Hippocampal formation (tissue), 2 donors: ENCODE results near the gene GAMT.

Experiments
- DNase-seq, 2 donors: peaks; one replicate each; lab custom pipeline; 2025; lab: John Stamatoyannopoulos, UW

The GAMT gene

DNA sequence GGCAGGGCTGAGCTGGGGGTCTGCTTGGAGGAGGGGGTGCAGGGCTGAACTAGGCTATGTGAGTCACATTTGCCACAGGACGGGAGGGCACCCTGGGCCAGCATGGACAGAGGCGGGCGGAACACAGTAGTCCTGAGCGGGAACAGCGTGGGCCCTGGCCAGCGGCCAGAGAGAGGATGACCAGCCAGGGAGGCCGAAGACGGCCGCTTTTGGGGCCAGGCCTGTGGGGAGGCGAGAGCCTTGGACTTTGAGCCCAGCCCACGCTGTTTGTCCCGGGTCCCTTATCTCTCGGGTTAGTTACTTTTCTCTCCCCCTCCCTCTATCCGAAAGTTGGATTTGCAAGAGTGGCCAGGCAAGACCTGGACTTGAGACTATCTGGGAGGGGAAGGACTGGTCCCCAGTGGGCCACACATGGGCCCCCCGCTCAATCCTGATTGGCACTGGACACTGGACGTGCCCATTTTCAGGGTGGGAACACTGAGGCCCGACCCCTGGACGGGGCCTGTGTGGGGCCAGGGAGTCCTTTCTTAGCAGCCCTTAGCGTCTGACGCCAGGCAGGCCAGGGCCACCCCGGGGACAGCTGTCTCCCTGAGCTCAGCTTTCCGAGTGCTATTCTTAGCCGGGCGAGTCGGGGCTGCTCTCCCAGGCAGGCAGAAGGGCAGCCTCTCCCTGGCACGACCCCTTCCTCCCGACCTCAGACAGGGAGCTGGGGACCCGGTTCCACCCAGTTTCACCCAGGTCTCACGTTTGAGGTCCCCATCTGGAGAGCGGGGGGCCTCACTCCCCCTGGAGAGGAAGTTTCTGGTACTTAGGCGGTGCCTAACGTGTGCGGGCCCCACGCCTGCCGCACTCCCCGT, 833 bp downstream of the GAMT start:
- DNase-seq: peak in 1 of 2 donors; percentile 29

DNA sequence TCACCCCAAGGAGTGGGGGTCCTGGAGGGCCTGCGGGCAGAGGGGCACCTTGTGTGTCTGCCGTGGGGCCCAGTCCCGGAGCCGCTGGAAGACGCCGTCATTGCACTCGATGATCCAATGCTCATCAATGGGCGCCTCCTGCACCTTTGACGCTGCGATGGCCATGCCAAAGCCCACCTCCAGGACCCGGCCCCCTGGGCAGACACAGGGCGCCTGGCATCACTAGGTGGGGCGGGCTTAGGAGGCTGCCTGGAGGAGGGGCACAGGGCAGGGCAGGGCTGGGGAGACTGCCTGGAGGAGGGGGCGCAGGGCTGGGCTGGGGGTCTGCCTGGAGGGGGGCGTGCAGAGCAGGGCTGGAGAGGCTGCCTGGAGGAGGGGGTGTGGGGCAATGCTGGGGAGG, 1.6 kb downstream of the GAMT start:
- no peak for DNase-seq

DNA sequence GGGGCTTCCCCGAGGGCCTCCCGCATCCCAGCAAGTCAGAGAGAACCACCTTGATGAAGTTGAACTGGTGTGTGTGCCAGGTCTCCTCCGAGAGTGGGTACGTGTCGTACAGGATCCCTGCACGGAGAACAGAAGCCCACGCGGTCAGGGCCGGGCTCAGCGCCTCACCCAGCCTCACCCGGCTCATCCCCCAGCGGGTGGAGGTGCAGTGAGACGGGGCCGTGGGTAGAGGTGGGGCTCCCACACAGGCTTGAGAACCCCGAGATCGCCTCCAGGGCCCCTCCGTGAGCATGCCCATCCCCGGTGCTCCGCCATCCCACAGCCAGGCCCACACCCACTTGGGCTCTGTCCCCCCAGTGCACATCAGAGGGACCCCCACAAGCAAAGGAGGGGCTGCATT, 2.3 kb downstream of the GAMT start:
- DNase-seq: no peak

DNA sequence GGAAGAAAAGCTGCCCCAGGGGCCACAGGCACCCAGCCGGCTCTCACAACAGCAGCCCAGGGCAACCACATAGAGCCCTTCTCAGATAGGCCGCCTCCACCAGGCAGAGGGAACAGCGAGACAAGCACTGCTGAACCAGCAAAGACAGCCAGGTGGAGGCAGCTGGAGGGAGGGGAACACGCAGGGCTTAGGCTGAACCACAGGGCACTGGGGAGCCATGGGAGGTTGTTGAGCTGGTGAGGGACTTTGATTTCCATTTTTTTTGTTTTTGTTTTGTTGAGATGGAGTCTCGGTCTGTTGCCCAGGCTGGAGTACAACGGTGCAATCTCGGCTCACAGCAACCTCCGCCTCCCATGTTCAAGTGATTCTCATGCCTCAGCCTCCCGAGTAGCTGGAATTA, 3.5 kb downstream of the GAMT start:
- DNase-seq: no peak

DNA sequence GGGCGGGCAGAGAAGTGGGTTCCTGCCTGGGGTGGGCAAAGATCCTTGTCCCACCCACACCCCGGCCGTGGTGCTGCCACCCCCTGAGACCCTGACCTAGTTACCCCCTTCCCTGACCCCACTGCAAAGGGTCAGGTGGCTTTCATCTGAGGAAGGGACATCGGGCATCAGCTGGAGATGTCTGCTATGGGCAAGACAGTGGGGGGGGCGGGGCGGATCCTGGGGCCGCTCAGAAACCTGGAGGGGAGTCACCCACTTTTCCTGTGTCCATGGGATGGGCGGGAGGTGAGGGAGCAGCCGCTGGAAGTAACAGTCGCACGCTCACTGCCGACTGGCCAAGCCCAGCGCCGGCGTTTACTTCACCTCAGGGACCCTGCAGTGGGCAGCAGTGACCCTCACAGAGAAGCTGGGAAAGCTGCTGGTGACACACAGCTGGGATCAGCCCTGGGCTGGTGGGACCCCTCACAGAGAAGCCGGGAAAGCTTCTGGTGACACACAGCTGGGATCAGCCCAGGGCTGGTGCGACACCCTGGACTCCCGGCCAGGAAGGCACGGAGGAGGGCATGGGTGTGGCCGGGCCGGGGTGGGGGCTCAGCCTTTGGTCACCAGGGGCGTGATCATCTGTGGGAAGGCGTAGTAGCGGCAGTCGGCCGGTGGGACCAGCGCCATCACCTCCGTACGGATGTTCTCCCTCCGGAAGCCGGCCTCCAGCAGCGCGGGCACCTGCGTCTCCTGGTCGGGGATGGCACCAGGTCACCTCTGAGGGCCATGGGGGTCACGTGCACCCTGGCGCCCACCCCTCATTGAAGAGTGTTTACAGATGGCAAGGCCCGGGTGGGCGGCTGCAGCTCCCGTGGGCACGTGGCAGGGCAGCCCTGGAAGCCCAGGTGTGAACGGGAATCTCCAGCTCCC, 4.3 kb downstream of the GAMT start:
- no peak for DNase-seq

DNA sequence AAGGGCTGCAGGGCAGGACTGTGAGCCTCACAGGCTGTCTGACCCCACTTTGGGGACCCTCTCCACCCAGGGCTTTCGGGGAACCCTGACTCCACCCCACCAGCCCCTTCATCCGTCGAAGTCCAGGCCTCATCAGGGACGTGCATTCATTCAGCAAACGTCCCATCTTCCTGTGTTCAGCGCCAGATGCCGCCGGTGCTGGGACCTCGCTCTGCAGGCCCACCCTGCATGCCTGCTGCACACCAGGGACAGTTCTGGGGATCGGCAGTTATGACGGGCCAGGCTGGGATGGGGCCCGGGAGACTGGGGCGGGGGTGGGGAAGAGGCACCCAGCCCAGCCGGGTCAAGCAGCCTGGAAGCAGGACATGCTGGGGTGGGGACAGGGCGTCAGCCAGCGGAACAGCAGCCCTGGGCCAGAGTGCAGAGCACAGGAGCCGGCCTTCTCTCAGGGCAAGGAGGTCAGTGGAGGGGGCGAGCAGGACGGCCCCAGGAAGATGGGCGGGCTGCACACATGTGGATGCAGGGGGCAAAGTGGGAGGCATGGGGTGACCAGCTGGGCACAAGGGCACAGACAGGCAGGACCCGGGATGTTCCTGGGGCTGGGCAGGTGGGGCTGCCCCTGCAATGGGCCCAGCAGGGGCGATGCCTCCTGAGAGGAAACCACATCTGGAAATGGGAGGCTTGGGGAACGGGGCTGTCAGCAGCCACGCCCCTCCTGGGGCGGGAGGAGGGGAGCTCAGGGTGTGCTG, 5.1 kb downstream of the GAMT start:
- no peak for DNase-seq

DNA sequence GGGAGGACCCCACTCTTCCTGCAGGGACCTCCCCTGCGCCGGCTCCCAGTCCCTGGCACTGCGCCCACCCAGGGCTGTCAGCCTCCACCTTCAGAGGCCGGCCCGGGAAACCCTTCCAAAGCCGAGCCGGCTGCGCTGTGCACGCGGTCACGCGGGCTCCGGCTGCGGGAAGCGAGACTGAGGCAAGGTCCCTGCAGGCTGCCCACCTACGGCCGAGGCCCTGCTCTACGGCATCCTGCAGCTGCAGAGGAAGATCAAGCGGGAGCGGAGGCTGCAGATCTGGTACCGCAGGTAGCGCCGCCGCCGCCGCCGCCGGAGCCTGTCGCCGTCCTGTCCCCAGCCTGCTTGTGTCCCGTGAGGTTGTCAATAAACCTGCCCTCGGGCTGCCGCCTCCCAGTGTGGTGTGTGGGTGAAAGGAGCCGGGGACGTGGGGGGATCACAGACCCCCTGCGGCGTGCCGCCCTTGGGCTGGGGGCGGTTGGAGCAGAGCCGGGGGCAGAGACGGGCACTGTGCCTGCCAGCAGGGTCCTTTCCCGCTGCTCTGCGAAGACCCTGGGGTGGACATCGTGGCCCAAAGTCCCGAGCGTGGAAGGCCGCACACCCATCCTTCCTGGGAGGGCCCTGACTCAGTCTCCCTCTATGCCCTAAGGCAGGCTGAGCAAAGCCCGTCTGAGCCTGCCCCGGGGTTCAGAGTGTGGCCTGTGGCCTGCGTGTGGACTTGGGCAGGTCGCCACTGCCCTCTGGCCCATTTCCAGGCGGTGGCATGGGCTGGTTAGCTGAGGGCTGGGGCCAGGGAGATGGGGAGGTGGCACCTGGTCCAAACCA, 5.9 kb downstream of the GAMT start:
- DNase-seq: no peak

DNA sequence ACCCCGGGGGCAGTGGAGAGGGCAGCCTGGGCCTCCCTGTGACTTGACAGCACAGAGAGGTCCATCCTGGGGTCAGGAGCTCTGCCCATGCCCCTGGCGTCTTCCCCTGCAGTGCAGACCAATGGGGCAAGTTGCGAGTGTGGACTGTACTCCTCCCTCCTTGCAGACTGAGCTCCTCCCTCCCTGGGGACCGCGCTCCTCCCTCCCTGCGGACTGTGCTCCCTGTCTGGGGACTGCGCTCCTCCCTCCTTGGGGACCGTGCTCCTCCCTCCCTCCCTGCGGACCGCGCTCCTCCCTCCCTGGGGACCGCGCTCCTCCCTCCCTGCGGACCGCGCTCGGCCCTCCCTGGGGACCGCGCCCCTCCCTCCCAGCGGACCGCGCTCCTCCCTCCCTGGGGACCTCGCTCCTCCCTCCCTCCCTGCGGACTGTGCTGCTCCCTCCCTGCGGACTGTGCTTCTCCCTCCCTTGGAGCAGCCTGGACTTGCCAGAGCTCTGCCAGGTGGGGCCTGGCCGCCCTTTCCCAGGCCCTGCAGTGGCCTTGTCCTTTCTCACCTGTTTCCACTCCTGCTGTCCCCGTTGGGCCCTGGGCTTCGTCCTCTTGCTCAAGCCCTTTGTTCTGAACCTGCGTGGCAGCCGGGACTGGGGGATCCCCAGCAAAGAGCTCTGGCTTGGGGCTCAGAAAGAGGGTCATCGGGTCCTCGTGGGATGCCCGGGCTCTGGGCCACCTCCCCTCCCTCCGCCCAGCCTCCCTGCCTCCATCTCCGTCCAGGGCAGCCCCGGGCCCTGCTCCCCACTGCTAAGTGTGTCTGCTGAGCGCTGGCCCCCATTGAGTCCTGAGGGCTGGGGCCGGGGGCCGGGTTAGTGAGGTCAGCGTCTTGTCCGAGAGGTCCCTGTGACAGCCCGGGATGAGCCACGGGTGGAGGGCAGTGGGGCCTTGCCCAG, 6.8 kb downstream of the GAMT start:
- DNase-seq: peak in 1 of 2 donors; percentile 56

DNA sequence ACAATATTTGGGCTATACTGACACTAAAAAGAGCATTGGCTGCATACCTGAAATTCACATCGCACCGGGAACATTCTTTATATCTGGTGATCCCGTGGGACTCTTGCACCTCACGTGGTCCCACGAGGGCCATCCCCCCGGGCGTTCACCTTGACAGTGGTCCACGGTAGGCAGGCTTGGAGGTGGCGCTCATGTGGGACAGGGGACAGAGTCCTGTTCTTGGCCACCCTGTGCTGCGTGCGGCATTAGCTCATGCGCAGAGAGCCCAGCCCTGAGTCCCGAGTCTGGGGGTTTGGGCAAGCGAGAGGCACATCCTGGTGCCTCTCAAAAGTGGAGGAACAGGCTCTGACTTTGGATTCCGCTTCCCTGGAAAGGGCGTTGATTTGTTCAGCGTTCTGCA, 7.5 kb downstream of the GAMT start:
- DNase-seq: no peak

DNA sequence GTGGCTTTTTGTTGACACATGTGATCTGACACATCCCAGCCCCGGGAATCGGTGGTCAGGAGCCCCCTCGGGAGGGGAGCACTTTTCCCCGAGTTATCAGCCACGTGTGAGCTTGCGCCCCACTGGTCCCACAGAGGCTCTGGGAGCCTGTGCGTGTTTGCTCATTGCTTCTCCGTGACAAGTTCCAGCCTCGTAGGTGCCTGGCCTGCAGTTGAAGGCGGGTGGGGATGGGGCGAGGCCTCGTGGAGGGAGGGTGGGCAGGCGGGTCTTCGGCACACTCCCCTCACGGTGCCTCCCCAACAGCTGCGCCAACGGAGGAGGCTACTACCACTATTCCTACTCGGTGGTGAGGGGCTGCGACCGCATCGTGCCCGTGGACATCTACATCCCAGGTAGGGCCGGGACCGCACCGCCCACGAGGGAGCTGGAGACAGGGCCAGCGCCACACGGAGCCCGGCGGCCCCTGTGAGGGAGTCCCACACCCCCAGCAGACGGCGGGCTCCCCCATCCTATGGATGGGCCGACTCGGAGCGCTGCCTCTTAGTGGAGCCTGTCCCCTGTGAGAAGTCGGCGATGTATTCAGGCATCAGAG, 8.3 kb downstream of the GAMT start:
- DNase-seq: no peak

DNA sequence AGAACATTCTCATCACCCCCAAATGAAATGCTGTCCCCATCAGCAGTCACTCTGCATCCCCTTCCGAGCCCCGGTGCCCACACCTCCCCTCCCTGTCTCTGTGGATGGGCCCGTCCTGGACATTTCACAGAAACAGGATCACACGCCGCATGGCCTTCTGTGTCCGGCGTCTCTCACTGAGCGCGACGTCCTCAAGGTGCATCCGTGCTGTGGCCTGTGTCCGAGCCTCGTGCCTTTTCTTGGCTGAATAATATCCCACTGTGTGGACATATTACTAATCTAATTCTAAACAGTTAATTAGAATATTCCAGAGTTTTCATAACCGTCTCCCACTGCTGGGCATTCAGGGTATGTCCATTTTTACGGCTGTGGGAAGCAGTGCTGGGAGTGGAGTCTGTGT, 8.9 kb downstream of the GAMT start:
- no peak for DNase-seq

DNA sequence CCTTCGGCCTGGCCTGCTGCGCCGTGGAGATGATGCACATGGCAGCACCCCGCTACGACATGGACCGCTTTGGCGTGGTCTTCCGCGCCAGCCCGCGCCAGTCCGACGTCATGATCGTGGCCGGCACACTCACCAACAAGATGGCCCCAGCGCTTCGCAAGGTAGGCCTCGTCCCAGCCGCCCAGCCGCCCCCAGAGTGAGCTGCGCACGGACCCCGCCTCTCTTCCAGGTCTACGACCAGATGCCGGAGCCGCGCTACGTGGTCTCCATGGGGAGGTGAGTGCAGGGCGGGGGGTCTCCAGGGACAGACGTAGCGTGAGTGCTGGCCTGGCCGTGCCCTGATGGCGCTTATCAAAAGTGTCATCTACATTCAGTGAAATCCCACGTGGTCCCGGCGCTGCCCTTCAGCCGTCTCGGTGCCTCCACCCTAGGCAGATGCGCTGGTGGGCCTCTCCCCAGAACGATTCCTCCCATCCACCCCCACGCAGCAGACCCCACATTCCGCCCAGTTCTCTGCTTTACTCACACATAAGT, 10.4 kb downstream of the GAMT start:
- DNase-seq: no peak

DNA sequence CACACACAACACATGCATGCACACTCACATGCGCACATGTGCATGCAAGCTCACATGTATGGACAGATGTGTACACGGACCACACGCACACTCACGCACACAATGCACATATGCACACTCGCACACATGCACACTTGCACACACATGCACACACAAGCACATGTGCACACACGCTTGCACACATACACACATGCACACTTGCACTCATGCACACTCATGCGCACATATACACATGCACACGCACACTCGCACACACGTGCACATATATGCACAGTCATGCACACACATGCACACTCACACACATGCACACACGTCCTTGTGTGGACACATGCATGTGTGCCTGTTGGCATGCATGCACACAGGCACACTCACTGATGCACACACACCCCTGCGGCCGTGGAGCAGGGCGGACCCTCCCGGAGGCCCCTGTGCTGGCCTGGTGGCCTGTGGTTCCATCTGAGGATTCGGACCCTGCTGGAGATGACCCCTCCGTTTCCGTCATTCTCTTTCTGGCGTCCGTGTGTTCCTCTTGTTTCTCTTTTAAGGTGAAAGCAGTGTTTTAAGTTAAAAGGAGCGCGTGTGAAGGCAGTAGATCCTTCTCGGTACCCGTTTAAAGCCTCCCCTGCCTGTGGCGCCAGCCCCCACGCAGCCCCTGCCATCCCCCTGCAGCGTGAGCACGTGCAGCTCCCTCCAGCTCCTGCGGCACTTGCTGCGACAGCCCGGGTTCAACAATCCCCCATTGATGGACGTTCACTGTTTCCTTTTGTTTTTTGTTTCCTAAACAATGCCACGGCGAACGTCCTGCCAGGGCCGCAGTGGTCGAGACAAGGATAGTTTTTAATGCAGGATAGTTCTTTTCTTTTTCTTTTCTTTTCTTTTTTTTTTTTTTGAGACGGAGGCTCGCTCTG, 12.1 kb downstream of the GAMT start:
- peak; percentile 79 to 83 for DNase-seq

DNA sequence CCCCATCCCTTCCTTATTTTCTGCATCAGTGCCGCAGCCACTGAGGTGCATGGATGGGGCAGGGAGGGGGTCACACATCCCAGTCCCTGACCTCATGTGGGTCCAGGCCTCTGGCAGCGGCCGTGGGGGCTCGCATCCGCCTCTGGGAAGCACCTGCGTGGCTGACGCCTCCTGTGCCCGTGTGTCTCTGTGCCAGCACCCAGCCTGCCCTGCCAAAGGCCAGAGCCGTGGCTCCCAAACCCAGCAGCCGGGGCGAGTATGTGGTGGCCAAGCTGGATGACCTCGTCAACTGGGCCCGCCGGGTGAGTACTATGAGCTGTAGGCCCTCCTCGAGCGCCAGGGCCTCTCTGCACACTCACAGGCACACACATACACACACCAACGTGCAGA, 12.7 kb downstream of the GAMT start:
- no peak for DNase-seq

DNA sequence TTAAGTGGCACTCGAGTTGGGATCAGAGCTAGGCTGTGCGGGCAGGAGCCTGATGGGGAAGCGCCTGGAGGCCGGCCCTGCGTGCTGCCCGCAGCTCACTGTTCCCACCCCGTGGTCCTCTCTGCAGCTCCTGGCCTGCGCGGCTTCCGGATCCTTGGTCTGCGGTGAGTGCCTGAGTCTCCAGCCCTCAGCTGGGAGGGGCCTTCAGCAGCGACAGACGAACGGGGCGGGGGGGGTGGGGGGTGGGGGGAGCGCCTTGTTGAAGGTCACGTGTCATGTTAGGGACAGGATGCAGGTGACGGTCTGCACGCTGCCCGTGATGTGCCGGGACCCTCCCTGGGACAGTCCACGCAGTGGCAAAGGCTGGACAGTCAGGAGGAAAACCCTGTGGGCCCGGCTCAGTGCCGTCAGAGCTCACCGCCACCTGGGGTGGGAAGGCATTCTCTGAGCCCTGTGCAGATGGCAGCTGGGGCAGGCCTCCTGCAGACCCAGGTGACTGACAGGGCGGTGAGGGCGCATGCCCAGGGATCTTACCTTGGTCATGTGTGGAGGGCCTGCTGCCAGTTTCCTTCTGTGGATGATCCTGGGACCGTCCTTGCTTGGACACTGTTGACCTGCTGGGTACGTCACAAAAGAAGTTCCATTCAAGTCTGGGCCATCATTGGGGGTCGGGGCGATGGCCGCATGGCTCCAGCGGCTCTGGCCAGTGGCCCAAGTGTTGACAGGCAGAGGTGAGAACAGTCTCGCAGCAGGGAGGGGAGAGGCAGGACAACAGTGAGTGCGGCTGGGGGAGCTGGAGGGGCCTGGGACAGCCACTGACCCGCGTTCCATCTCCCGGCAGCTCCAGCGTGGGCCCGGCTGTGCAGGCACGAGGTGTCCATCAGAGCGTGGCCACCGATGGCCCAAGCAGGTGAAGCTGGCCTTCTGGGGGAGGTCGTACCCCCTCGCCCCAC, 13.4 kb downstream of the GAMT start:
- no peak for DNase-seq

DNA sequence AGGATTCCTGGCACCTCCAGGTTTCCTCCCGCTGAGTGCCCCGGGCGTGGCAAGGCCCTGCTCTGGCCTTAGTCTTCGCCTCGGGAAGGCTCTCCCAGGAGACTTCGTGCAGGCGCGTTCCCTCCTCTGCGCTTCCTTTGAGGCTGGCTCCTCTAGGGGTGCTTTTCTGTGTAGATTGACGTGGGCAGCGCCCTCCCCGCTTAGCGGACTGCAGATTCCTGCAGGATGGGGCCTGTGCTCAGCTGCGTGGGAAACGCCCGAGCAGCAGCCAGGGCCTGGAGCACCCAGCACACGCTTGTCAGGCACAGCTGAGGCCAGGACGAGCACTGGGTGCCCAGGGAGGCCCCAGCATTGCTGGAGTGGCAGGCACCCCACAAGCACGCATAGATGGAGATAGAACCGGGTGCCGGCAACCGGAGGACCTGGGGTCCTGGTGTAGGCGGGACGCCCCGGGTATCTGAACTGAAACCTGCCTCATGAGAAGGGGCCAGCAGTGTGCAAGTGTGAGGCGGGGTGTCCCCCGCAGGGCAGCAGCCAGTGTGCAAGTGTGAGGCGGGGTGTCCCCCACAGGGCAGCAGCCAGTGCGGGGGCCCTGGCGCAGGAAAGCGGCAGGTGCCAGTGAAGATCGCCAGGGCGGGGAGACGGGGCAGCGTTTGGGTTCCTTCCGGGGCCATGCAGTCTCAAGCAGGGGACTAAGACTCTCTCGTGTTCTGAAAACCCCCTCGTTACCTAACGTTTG, 14.2 kb downstream of the GAMT start:
- no peak for DNase-seq

DNA sequence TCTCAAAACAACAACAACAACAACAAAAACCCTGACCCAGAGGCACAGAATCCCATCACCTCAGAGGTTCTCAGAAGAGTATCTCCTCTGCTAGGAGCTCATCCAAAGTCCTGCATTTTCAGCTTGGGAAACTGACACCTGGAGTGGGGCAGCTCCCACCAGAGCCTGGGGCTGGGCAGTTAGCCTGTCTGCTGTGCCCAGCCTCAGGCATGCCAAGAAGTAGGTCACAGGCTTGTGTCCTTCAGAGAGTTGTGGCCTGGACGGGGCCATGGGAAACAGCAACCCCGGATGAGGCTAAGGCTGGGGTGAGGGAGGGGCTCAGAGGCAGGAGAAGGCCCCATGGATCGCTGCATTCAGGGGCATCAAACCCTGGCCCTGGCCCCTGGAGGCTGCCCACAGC, 15.5 kb downstream of the GAMT start:
- no peak for DNase-seq
